C4-2B (cell line): ENCODE results near the gene MGMT.

Experiments
- CTCF ChIP-seq: fragments of 450-650 bp; conservative IDR thresholded peaks from 2 replicates; pipeline ENCODE4 v1.5.1; 2017; ENCODE audit warnings: mild to moderate bottlenecking
- ZFX ChIP-seq: fragments of 450-650 bp; IDR thresholded peaks from 2 replicates; pipeline ENCODE4 v1.6.1; 2017

- no peak for TF ChIP-seq CTCF
- no peak for TF ChIP-seq ZFX
Measured at GRCh38 chr10:129500617-129501339, 33.7 kb downstream of the MGMT start.
